Esophagus muscularis mucosa (tissue), 3 donors: Measurements from ENCODE around the gene SLC51B.

Source experiments
- CTCF ChIP-seq, 3 experiments: fragments of 200-600 bp in 2 of 3; fragments of 450-650 bp in 1 of 3; sonication (generic) in 2 of 3; IDR thresholded peaks; one replicate each; pipeline ENCODE4 v1.5.1; 2017 to 2019; ENCODE audit warnings: antibody characterized with exemption in 3 of 3, mild to moderate bottlenecking in 2 of 3, moderate library complexity in 1 of 3
- POLR2A ChIP-seq: fragments of 450-650 bp; IDR thresholded peaks from one replicate; pipeline ENCODE4 v1.6.1; 2017; ENCODE audit warnings: antibody characterized with exemption, moderate library complexity, mild to moderate bottlenecking, low read depth

GRCh38 chr15:65067317-65067644 is 22.1 kb downstream of the SLC51B start:
- TF ChIP-seq POLR2A (no peak), CTCF (IDR thresholded peaks at IDR 0.05) (no peak)
